K562 (cell line): ENCODE data around the gene MMP23B. TPM values are rescaled to one million over a fixed set of nuclear protein-coding genes. Genes with fewer than 3 reads are reported as not detected.
A peak's percentile ranks its signal among the peaks of the same experiment; 100 is the strongest.

Experiments used
- CREBBP ChIP-seq: IDR thresholded peaks from one replicate; pipeline ENCODE4 v1.6.1; 2012; ENCODE audit warnings: low read depth, mild to moderate bottlenecking, control low read depth, inconsistent platforms, low read length
- NR4A1 ChIP-seq, 2 experiments: fragments of 250-450 bp in 1 of 2; fragments of 450-650 bp in 1 of 2; sonication (Bioruptor Pico) in 1 of 2; IDR thresholded peaks; 2 replicates each; pipeline versions ENCODE4 v1.4.0 to v1.6.1; 2016 to 2020; ENCODE audit warnings: mild to moderate bottlenecking in 2 of 2, missing compliant biosample characterization in 1 of 2, missing genetic modification characterization in 1 of 2, moderate library complexity in 1 of 2
- TEAD2 ChIP-seq: fragments of 450-650 bp; IDR thresholded peaks from 2 replicates; pipeline ENCODE4 v1.6.1; 2016; ENCODE audit warnings: missing genetic modification characterization, control low read depth, missing compliant biosample characterization
- U2AF1 ChIP-seq: fragments of 200-400 bp; formaldehyde crosslinking; optimal IDR thresholded peaks from 2 replicates; pipeline ENCODE3; 2017; ENCODE audit warnings: mild to moderate bottlenecking, low read depth, low read length, moderate library complexity
- polyA plus RNA-seq, 8 experiments: library from polyadenylated mRNA; depleted of rRNA in 4 of 8; stranded (reverse) in 5 of 8; unstranded in 3 of 8; fragments of >200 nt; fragmentation: Nextera tagmentation in 2 of 8; fragmentation: Illumina TruSeq in 1 of 8; extraction: Ambion mirVana in 2 of 8; extraction: Trizol in 1 of 8; gene quantifications; 2 replicates each; pipeline versions ENCODE4 v1.2.1 to v1.2.3, GENCODE V29; 2011 to 2014; ENCODE audit warnings: inconsistent platforms in 1 of 8, missing spikeins in 1 of 8
- total RNA-seq, 7 experiments: library from RNA; depleted of rRNA in 6 of 7; stranded (reverse); fragments of >200 nt in 6 of 7; fragmentation: Illumina TruSeq in 2 of 7; extraction: Trizol in 2 of 7; gene quantifications; 2 replicates each; pipeline versions ENCODE4 v1.2.1 to v1.2.3, GENCODE V29; 2011 to 2021; ENCODE audit warnings: low replicate concordance in 1 of 7
- TF ChIP-seq, protein P1 (sequence below): fragments of 450-650 bp; IDR thresholded peaks from 2 replicates; pipeline ENCODE4 v1.6.1; 2017; ENCODE audit warnings: antibody characterized with exemption, mild to moderate bottlenecking
- TF ChIP-seq, protein P2 (sequence below): fragments of 250-450 bp; sonication (Bioruptor Pico); IDR thresholded peaks from 2 replicates; pipeline ENCODE4 v1.9.0; 2021; ENCODE audit warnings: mild to moderate bottlenecking, inconsistent platforms
- TF ChIP-seq, protein P3 (sequence below): IDR thresholded peaks from 3 replicates; pipeline ENCODE4 v1.6.1; 2011; ENCODE audit warnings: borderline replicate concordance, mild to moderate bottlenecking, moderate library complexity; ENCODE audit not compliant: insufficient read length; ENCODE audit errors: extremely low read depth

MMP23B gene
- total and polyA plus RNA-seq, 9 of the 15 experiments (the other 6 are each of a cell fraction or from before 2014, with no cell fraction given) = 0.28 to 1.2 (median 0.41) TPM; not detected in 5

DNA sequence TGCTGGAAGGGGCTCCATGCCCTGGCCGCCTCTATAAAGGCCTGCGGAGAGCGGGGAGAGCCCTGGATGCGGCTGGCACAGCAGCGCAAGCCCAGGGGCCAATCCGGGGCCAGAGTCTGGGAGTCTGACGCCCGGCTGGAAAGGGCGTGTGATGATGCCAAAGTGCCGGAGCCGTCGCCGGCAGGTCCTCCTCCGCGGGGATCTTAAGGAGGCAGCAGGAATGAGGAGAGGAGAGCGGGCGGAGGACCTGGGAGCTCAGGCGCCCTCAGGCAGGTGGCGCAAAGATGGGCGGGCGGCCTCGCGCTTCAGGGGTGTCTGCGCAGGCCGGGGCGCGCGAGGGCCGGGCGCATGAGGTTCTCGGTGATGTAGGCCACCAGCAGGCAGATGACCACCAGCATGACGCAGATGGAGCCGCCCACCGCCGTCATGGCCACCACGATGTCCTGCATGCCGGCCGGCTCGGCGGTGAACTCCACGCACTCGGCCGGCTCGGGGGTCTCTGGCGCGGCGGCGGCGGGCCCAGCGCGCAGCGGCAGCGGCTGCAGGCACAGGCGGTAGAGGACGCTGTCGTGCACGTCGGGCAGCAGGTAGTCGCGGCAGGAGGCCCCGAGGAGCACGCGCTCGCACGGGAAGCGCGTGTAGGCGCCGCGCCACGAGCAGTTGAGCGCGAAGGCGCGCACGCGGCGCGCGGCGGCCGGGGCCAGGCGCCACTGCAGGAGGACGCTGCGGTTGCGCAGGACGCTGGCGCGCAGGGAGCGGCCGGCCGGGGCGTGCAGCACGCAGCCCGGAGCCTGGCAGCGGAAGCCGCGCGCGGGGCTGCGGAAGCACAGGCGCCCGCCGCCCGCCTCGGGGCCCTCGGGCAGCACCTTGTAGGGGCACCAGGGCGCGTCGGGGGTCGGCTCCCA lies 32.7 kb upstream of the MMP23B start (continued):
- TF ChIP-seq NR4A1 (CRISPR knock-in tag; IDR thresholded peaks at IDR 0.05) (no peak), NR4A1 (tag; IDR thresholded peaks at IDR 0.05) (peak; percentile 62; the same call in 1 of the 2 replicates), TEAD2 (no peak), U2AF1 (peak; percentile 40), CREBBP (no peak)
- TF ChIP-seq, protein P1, sequence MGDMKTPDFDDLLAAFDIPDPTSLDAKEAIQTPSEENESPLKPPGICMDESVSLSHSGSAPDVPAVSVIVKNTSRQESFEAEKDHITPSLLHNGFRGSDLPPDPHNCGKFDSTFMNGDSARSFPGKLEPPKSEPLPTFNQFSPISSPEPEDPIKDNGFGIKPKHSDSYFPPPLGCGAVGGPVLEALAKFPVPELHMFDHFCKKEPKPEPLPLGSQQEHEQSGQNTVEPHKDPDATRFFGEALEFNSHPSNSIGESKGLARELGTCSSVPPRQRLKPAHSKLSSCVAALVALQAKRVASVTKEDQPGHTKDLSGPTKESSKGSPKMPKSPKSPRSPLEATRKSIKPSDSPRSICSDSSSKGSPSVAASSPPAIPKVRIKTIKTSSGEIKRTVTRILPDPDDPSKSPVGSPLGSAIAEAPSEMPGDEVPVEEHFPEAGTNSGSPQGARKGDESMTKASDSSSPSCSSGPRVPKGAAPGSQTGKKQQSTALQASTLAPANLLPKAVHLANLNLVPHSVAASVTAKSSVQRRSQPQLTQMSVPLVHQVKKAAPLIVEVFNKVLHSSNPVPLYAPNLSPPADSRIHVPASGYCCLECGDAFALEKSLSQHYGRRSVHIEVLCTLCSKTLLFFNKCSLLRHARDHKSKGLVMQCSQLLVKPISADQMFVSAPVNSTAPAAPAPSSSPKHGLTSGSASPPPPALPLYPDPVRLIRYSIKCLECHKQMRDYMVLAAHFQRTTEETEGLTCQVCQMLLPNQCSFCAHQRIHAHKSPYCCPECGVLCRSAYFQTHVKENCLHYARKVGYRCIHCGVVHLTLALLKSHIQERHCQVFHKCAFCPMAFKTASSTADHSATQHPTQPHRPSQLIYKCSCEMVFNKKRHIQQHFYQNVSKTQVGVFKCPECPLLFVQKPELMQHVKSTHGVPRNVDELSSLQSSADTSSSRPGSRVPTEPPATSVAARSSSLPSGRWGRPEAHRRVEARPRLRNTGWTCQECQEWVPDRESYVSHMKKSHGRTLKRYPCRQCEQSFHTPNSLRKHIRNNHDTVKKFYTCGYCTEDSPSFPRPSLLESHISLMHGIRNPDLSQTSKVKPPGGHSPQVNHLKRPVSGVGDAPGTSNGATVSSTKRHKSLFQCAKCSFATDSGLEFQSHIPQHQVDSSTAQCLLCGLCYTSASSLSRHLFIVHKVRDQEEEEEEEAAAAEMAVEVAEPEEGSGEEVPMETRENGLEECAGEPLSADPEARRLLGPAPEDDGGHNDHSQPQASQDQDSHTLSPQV = peak; percentile 83
- TF ChIP-seq, protein P2, sequence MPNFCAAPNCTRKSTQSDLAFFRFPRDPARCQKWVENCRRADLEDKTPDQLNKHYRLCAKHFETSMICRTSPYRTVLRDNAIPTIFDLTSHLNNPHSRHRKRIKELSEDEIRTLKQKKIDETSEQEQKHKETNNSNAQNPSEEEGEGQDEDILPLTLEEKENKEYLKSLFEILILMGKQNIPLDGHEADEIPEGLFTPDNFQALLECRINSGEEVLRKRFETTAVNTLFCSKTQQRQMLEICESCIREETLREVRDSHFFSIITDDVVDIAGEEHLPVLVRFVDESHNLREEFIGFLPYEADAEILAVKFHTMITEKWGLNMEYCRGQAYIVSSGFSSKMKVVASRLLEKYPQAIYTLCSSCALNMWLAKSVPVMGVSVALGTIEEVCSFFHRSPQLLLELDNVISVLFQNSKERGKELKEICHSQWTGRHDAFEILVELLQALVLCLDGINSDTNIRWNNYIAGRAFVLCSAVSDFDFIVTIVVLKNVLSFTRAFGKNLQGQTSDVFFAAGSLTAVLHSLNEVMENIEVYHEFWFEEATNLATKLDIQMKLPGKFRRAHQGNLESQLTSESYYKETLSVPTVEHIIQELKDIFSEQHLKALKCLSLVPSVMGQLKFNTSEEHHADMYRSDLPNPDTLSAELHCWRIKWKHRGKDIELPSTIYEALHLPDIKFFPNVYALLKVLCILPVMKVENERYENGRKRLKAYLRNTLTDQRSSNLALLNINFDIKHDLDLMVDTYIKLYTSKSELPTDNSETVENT (CRISPR knock-in tag) = peak; percentile 43; the same call in 1 of the 2 replicates
- TF ChIP-seq, protein P3, sequence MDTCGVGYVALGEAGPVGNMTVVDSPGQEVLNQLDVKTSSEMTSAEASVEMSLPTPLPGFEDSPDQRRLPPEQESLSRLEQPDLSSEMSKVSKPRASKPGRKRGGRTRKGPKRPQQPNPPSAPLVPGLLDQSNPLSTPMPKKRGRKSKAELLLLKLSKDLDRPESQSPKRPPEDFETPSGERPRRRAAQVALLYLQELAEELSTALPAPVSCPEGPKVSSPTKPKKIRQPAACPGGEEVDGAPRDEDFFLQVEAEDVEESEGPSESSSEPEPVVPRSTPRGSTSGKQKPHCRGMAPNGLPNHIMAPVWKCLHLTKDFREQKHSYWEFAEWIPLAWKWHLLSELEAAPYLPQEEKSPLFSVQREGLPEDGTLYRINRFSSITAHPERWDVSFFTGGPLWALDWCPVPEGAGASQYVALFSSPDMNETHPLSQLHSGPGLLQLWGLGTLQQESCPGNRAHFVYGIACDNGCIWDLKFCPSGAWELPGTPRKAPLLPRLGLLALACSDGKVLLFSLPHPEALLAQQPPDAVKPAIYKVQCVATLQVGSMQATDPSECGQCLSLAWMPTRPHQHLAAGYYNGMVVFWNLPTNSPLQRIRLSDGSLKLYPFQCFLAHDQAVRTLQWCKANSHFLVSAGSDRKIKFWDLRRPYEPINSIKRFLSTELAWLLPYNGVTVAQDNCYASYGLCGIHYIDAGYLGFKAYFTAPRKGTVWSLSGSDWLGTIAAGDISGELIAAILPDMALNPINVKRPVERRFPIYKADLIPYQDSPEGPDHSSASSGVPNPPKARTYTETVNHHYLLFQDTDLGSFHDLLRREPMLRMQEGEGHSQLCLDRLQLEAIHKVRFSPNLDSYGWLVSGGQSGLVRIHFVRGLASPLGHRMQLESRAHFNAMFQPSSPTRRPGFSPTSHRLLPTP = no peak
